HL-60/S4 (cell line): Measurements from ENCODE around the gene ABHD10.

Source experiments
- in situ Hi-C: fragments of 300-500 bp; cut with MboI; formaldehyde crosslinking; loops from 2 replicates; pipeline ENCODE4 v1.14.3; 2022; ENCODE audit warnings: low sequenced_read_pairs

Gene ABHD10

DNA sequence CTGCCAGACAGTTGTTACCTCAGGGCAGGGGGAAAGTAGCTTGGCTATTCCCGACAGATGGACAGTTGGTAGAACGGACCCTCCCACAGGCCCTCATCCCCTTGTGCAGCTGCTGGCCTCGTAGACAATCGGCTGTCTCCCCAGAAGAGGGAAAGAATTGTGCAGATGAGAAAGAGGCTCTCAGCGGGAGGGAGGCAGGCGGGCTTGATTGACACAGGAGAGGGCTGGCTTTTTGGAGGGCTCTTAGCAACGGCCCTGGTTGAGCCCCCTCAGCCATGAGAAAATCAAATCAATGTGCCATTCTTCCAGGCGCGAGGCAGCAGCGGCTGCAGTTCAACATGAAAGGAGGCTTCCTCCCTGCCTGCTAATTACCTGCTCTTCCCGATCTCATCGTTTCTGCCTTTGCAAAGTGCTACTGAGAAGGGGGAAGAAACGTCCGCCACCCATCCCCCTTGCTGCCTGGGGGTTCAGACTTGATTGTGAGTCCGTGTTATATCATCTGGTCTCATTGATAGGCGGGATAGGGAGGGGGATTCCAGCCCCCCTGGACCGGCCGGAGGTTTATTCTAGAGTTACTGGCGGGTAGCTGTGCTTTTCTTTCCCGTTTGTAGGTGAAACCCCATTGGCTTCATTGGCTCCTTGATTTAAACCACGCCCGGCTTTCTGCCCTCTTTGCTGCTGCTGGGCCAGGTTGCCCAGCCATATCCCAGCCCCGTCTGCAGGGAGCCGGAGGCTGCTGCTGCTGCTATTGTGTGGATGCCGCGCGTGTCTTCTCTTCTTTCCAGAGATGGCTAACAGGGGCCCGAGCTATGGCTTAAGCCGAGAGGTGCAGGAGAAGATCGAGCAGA is 20.0 kb downstream of the ABHD10 start, which contains the start of gene TAGLN3:
Gene TAGLN3, plus strand, starts transcription at position 287 of the 848 bp plus-strand sequence. Its CDS starts 501 bp downstream, at position 788.
- in situ Hi-C loops, result no loop called here

GRCh38 chr3:111999484-112000324 is 20.9 kb downstream of the ABHD10 start:
- in situ Hi-C loops, result no loop called here

- in situ Hi-C loops, result no loop called here
Observed at GRCh38 chr3:112000367-112000771, 21.5 kb downstream of the ABHD10 start.

- in situ Hi-C loops, result no loop called here
Observed at GRCh38 chr3:112000966-112001365, 22.1 kb downstream of the ABHD10 start.

DNA sequence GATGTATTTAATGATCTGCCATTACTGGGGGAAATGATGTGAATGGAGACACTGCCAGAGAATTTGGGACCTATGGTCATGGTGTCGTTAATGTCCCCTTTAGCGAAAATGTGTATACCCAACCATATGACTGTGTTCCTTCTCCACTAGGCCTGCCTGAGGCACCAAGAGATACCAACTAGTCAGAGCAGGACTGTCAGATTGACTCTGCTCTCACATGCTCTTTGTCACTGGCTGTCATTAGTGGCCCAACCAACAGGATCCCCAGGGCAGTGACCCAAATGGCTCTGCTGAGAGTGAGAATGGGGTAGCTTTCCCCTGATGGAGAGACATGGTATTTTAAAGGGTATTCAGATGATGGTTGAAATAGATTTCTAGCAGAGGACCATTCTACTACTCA is 22.7 kb downstream of the ABHD10 start:
- in situ Hi-C loops, result no loop called here

DNA sequence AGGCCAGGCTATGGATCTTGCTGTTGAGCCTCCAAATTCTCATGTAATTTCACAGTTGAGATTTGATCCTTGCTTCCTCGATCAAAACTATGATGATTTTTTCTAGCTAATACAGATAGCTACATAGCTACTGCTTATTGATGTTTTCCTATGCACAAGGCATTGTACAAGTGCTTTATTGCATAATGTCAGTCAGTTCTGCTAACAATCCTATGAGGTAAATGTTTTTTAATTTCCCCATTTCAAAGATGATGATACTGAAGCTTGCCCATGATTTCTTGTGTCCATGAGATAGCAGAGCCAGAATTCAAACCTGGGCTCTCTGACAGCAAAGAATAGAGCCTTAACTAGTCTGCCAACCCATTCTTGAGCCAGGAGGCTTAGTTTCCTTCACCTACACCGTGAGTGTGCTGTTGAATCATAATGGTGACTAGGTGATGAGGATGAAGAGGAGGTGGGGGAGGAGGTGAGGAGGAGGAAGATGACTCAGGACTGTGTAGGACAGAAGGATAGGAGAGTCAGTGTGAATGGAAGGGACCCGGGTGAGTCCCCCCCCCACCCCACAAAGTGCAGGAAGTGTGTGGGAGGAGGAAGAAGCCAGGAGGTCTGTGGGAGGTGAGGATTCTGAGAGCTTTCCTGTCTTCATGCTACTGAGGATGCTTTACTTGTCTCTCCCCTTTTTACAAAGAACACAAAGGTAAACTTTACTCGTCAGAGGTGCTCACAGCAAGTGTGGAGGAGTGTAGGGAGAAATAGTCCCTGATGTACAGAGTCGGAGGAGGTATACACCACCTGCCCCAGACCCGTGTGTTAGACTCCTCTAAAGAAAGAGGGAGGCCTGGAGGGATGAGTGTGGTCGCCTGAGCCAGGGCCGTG is 23.5 kb downstream of the ABHD10 start:
- in situ Hi-C loops, result no loop called here

- in situ Hi-C loops, result no loop called here
Observed at GRCh38 chr3:112003321-112004080, 24.7 kb downstream of the ABHD10 start.

- in situ Hi-C loops, result no loop called here
Observed at GRCh38 chr3:112004187-112004586, 25.4 kb downstream of the ABHD10 start.

DNA sequence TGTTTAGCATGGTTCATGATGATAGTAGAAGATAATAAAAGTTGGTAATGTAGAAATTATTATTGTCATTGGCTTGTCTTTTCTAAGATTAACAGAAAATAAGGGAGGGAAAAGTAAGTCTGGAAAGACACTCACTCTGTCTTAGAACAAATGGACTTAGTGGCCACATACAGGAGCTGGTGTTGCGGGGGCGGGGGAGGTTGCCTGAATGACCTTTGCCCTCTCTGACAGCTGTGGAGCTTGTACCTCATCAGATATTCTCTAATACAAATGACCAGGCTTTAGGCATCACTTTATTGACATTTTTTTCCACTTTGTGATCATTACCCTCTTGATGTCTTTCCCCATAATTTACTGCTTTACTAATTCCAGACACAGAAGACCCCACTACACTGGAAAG is 25.8 kb downstream of the ABHD10 start:
- in situ Hi-C loops, result no loop called here

DNA sequence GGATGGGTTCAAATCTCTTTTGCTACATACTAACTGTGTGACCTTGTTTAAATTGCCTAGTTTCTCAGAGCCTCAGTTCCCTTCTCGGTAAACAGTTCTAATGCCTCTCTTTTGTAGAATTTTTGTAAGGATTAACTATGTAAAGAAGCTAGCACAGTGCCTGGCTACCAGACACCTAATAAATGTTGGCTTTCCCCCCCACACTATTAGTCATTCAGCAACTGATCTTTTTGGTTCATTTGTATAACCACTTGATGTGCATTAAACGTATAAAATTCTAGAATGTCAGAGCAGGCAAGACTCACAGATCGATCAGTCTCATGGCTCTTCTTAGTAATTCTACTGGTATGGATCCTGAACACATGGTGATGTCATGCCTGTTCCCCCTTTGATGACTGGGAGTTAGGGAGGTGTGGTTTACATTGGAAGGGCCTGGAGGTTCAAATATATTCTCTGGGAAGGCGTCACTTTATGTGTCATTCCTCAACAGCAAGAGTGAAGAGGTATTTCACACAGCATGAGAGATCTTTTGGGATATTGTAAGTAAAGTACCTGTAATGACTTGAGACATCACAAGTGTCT is 26.4 kb downstream of the ABHD10 start:
- in situ Hi-C loops, result no loop called here

DNA sequence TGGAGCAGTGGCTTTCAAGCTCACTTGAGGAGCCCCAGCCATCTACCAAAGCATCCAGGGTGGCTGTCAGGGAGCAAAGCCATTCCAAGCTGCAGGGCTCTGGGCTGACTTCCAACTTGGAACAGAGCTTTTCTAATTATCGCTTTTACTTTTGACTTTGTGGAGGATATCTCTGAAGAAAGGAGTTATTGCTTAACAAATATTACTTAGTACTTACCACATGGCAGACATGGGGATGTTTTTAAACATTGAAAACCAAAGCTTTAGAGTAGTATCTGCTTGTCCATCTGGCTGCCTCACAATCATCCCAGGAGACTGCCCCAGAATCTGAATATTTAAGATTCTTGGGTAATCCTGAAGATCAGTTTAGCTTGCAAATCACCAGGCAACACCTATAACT is 28.8 kb downstream of the ABHD10 start:
- in situ Hi-C loops, result no loop called here

DNA sequence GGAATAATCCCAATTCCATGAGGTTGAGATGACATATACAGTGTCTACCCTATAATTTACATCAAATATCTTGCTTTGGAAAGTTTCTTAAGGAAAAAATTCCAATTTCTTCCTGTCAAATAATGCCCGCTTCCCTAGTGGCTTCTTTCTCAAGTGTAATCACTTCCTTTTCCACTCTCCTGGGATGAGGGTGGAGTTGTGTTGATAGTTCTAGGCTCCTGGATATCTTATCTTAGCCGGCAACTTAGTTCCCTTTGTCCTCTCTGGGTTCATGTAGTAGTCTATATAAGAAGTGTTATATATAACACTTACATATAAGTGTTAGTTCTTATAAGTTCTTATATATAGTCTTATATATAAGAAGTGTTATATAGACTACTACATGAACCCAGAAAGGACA is 30.8 kb downstream of the ABHD10 start:
- in situ Hi-C loops, result no loop called here

- in situ Hi-C loops, result no loop called here
Observed at GRCh38 chr3:112010636-112011035, 31.8 kb downstream of the ABHD10 start.

DNA sequence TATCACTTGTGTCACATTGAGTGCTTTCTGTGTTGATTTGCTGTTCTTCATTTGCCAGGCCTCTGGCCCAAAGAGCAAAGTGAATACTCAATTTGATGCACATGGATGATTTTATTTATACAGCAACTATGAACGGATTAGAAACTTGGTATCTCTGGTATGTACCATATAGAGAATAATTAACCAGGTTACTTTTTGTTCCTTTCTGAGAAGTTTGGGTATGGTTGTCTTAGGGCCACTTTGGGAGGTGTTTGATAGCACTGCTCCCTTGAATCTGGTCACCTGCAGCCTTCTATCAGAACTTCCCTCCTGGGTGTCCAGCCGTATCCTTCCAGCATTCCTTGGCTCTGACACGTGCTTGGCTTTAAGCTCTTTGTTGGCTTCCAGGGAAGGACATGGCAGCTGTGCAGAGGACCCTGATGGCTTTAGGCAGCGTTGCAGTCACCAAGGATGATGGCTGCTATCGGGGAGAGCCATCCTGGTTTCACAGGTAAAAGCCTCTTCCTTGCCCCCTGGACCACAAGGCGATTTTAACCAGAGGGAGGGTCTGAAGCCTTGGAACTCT is 32.6 kb downstream of the ABHD10 start:
- in situ Hi-C loops, result no loop called here

DNA sequence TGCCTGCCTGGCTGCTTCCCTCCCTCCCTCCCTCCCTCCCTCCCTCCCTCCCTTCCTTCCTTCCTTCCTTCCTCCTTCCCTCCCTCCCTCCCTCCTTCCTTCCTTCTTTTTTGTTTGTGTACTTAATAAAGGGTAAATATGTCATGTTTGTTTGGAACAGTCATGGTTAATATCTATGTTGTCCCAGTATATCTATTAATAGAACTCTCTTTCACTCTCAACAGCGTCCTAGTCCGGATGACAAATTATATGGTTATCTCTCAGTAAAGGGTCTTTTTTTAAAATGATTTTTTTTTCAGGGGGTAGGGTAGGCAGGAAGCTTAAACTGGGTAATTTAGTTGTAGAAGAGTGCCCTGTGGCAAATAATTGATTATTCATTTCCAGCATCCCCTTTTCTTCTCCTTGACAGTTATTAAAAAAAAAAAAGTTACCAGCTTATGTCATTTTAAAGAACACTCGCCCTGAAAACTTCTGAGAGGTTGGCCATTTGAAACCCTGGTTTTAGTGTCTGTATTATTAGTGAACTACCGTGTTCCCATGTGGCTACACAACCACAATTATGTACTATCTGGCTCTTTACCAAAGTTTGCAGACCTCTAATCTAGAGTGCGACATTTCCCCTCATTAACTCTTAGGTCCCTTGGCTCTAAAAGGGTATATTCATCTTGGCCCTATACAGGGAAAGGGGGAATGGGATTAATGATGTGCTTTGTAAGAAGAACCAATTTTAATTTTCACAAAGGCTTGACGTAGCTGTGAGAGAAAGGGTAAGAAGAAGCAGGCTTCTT is 33.6 kb downstream of the ABHD10 start:
- in situ Hi-C loops, result no loop called here

DNA sequence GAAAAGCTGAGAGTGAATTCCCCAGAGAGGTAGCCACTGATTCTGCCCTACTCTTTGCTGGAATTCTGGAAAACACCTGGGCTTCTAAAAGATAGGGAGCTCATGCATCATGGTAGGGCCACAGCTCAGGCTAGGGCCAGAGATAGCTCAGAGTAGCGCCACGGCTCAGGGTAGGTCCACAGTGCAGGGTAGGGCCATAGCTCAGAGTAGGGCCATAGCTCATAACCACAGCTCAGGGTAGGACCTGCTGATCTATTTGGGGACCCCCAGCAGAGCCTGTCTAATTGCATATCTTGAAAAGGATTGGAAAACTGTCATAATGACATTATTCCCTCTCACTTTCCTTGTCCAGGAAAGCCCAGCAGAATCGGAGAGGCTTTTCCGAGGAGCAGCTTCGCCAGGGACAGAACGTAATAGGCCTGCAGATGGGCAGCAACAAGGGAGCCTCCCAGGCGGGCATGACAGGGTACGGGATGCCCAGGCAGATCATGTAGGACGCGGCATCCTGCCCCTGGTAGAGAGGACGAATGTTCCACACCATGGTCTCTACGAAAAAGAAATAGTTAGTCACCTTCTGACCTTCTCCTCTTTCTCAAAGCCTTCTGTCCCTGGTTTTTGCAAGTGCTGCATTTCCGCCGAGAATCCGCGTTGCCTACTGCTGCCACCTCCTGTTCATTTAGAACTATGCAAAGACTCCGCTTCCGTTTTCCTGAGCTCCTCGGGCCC is 34.4 kb downstream of the ABHD10 start:
- in situ Hi-C loops, result no loop called here

- in situ Hi-C loops, result no loop called here
Observed at GRCh38 chr3:112013784-112014143, 34.9 kb downstream of the ABHD10 start.

DNA sequence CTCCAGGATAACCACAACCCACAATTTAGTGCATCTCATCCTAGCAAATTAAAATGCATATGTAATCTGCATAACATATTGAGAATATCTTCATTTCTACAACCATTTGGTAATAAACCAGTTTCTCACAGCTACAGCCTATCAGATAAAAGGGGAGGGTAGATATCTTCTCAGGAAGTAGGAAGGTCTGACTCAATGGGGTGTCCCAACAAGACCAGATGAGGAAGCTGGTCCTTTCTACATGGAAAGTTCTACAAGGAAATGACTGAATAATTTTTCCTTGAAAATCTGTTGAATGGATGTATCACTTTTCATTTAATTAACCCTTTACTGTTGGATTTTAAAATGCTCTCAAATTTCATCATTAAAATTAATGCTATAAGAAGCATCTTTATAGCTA is 38.3 kb downstream of the ABHD10 start:
- in situ Hi-C loops, result no loop called here
